H1 (cell line): Measurements from ENCODE around the gene MPEG1. TPM values are rescaled to one million over a fixed set of nuclear protein-coding genes. Genes with fewer than 3 reads are reported as not detected.

Source experiments
- HDAC2 ChIP-seq, 2 experiments: fragments of 300-600 bp in 1 of 2; sonication (generic) in 1 of 2; IDR thresholded peaks; 2 replicates each; pipeline ENCODE4 v1.6.1; 2011 to 2012; ENCODE audit warnings: low read depth in 2 of 2, low read length in 2 of 2, mild to moderate bottlenecking in 2 of 2, moderate library complexity in 2 of 2, borderline replicate concordance in 1 of 2, inconsistent platforms in 1 of 2
- MAFK ChIP-seq: IDR thresholded peaks from 2 replicates; pipeline ENCODE4 v1.6.1; 2012; ENCODE audit warnings: low read depth, mild to moderate bottlenecking, improper control_type of control experiment, low read length
- RBBP5 ChIP-seq: IDR thresholded peaks from 2 replicates; pipeline ENCODE4 v1.7.1; 2012; ENCODE audit warnings: low read depth, mild to moderate bottlenecking, inconsistent platforms, low read length, moderate library complexity, borderline replicate concordance
- SIN3A ChIP-seq, 2 experiments: IDR thresholded peaks in 1 of 2; conservative IDR thresholded peaks in 1 of 2; 2 replicates each; pipeline ENCODE4 v1.6.1; 2011 to 2012; ENCODE audit warnings: low read length in 2 of 2, improper control_type of control experiment in 1 of 2, low read depth in 1 of 2, mild to moderate bottlenecking in 1 of 2
- SUZ12 ChIP-seq: fragments of 200-600 bp; sonication (generic); IDR thresholded peaks from 2 replicates; pipeline ENCODE4 v1.6.1; 2012; ENCODE audit warnings: mild to moderate bottlenecking, inconsistent platforms, low read length, moderate library complexity, mixed read lengths
- TAF7 ChIP-seq: optimal IDR thresholded peaks from 2 replicates; pipeline ENCODE3; 2011; ENCODE audit warnings: low read depth, mild to moderate bottlenecking, inconsistent platforms, low read length, moderate library complexity, borderline replicate concordance
- YY1 ChIP-seq: IDR thresholded peaks from 2 replicates; pipeline ENCODE4 v1.6.1; 2011; ENCODE audit warnings: low read depth, mild to moderate bottlenecking, low read length
- ZNF274 ChIP-seq: IDR thresholded peaks from 2 replicates; pipeline ENCODE4 v1.7.0; 2012; ENCODE audit warnings: low read length, borderline replicate concordance; ENCODE audit errors: extremely low read depth
- polyA plus RNA-seq, 7 experiments: library from polyadenylated mRNA; depleted of rRNA in 3 of 7; stranded (reverse) in 5 of 7; unstranded in 2 of 7; fragments of >200 nt in 5 of 7; fragments of 200-250 nt in 2 of 7; gene quantifications; 1 replicate in 5 of 7; 2 replicates in 1 of 7; 4 replicates in 1 of 7; pipeline versions ENCODE4 v1.2.1 to v1.2.3, GENCODE V29; 2011 to 2013; ENCODE audit warnings: missing spikeins in 2 of 7, mixed read lengths in 2 of 7
- total RNA-seq: library from RNA; stranded (reverse); fragmentation: NEBNext Ultra II Directional; extraction: Animal tissue kit (Norgen Biotek cat#: 25700); gene quantifications from 2 replicates; pipeline ENCODE4 v1.2.1, GENCODE V29; 2021
- TF ChIP-seq, protein P1 (sequence below): IDR thresholded peaks from 2 replicates; pipeline ENCODE4 v1.6.1; 2012; ENCODE audit warnings: low read length, inconsistent platforms

The MPEG1 gene
- total and polyA plus RNA-seq, 2 of the 8 experiments (the other 6 are each of a cell fraction or from before 2014, with no cell fraction given) = not detected

DNA sequence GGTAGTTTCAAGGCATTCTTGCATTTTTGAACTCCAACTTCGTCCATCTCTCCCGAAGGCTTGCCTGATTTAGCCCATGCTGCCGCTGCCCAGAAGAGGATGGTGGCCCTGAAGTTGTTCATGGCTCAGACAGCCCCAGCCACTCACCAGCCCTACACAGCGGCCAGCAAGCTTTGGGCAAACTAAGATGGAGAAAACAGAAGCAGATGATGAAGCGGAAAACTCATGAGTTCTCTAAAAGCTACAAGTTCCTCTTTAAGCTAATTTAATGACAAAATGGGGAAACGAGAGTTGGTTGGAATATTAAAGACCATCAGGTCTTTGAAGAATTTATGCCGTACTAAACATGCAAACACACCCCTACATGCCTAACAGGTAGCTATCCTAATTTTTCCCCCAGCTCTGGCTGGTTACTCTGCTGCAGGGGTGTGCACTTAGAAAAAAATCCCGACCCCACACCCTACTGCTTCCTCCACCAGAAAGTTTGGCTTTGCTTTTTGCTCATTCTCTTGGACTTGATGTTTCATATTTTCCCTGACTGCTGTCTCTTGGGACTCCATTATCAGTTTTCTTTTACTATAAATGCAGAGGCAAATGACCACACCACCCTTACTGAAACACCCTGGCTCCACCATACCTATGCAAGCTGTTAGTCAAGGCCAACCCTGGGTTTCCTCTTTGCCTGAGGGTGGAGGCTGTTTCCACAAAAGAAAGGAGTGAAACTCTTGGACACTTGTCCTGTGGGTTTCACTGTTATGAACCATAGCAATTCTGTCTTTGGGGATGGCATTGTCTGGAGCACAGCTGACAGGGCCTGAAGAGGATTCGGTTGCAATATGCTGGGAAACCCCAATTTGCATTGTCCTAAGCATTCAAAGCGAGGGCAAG, at the start of gene MPEG1 (continued):
- no peak for TF ChIP-seq YY1
- no peak for TF ChIP-seq HDAC2 (IDR thresholded peaks at IDR 0.05; ENCODE audit: borderline replicate concordance in 1 of 2, low read depth in 2 of 2, low read length in 2 of 2)
- no peak for TF ChIP-seq SIN3A (conservative IDR thresholded peaks at IDR 0.05 in 1 of 2, IDR thresholded peaks at IDR 0.05 in 1 of 2; ENCODE audit: low read depth in 1 of 2, low read length in 2 of 2)
- no peak for TF ChIP-seq ZNF274
- no peak for TF ChIP-seq SUZ12
- no peak for TF ChIP-seq RBBP5
- TF ChIP-seq, protein P1, sequence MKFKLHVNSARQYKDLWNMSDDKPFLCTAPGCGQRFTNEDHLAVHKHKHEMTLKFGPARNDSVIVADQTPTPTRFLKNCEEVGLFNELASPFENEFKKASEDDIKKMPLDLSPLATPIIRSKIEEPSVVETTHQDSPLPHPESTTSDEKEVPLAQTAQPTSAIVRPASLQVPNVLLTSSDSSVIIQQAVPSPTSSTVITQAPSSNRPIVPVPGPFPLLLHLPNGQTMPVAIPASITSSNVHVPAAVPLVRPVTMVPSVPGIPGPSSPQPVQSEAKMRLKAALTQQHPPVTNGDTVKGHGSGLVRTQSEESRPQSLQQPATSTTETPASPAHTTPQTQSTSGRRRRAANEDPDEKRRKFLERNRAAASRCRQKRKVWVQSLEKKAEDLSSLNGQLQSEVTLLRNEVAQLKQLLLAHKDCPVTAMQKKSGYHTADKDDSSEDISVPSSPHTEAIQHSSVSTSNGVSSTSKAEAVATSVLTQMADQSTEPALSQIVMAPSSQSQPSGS = no peak
- no peak for TF ChIP-seq TAF7
- no peak for TF ChIP-seq MAFK
